Measurements from ENCODE around the gene TOR1A.

The TOR1A gene

GRCh38 chr9:129852579-129852978, 28.6 kb upstream of the TOR1A start:
- no peak for DNase-seq (ENCODE audit: low spot score)

GRCh38 chr9:129851821-129852220, 27.9 kb upstream of the TOR1A start:
- no peak for DNase-seq (ENCODE audit: low spot score)

DNA sequence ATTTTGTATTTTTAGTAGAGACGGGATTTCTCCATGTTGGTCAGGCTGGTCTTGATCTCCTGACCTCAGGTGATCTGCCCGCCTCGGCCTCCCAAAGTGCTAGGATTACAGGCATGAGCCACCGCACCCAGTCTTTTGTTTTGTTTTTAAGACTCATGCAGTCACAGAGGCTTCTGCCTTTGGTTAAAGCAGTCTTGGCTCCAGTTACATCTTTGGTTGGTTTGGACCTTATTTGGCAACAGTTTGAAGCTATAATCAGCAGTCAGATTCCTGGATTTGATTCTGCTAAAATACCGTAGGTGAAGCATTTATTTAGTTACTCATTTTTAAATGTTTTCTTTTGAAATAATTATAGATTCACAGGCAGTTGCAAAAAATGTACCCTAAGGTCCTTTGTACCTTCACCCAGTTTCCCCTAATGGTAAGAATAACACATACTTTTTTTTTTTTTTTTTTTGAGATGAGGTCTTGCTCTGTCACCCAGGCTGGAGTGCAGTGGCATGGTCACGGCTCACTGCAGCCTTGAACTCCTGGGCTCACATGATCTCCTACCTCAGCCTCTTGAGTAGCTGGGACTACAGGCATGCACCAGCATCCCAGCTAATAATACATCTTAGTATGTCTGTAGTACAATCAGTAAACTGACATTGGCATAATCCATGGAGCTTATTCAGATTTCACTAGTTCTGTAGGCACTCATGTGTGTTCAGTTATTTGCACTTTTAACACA, 27.1 kb upstream of the TOR1A start:
- DNase-seq (ENCODE audit: low spot score), result no peak

- no peak for DNase-seq (ENCODE audit: low spot score)
These were observed 26.0 kb upstream of the TOR1A start for GRCh38 chr9:129849901-129850300.

- DNase-seq (ENCODE audit: low spot score), result no peak
These were observed 24.9 kb upstream of the TOR1A start for GRCh38 chr9:129848712-129849441.

GRCh38 chr9:129845373-129845772, 21.4 kb upstream of the TOR1A start:
- no peak for DNase-seq (ENCODE audit: low spot score)

DNA sequence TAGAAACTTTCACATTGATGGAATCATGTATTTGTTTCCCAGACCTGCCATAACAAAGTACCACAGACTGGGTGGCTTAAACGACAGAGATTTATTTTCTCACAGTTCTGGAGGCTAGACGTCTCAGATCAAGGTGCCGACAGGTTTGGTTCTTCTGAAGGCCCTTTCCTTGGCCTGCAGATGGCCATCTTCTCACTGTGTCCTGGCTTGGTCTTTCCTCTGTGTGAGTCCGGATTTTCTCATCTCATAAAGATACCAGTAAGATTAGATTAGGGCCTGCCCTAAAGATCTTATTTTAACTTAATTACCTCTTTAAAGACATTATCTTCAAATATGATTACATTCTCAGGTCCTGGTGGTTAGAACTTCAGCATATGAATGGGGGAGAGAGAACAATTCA, 17.1 kb upstream of the TOR1A start:
- DNase-seq (ENCODE audit: low spot score), result no peak

DNA sequence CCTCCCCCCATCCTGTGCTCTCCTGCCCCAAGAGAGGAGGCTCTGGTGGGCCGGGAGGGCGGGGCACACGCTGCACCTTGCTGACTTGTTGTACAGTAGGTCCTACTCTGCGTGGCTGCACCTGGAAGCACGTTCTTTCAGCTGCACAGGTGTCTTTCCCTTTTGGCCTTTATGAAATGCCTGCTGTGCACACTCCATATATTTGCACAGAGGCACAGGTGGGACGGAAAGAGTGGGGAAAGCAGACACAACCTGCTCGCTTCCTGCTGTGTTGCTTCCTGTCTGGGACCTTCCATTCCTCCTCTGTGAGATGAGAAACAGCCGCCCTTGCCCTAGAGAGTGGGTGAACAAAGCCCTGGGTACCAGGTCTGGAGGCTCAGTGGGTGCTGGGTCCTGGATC, 16.1 kb upstream of the TOR1A start:
- DNase-seq (ENCODE audit: low spot score), result no peak

GRCh38 chr9:129839324-129840023, 15.5 kb upstream of the TOR1A start:
- no peak for DNase-seq (ENCODE audit: low spot score)

- DNase-seq (ENCODE audit: low spot score), result peak; percentile 82
These were observed 14.8 kb upstream of the TOR1A start for GRCh38 chr9:129838707-129839259.

DNA sequence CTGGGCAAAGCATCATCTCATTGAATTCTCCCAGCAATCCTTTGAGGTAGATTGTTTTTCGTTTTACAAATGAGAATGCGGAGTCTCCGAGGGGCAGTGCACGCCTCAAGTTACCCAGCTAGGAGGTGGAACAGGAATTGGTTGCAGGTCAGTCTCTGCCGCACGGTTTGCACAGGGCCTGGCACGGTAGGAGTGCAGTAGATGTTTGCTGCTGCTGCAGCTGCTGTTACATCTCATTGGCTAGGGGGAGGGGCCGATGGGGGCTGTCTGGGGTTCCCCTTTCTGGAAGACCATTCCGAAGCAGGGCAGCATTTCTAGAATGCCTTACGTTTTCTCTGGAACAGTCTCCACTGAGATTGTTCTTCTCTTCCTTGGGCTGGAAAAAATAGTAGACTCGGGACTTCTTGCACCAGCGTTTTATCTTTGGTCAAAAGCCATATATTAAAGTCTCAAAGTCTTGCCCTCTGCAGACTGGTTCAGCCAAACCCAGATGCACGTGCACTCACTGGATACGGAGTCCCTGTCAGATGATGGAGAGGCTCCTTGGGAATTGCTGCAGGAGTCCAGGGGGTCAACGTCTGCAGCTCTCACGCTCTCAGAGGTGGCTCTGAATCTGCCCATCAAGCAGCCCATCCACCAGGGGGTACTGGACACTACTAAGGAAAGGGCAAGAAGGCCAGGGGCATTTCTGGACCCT, 12.5 kb upstream of the TOR1A start:
- no peak for DNase-seq (ENCODE audit: low spot score)

DNA sequence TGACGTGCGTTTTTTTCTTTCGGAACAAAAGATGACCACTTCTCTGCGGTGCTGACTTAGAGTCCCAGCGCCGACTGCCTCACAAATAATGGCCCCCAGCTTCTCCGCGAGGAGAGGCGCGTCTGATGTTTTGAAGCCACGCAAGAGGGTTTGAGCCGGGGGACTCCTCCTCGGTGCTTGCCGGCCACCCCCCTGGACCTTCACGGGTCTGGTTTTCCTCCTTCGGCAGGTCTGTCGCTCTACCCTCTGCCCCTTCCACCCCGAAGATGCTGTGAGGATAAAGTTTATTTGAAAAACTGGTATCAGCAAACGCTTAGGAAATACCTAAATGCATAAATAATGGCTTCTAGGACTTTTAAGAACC, 11.9 kb upstream of the TOR1A start:
- no peak for DNase-seq (ENCODE audit: low spot score)

DNA sequence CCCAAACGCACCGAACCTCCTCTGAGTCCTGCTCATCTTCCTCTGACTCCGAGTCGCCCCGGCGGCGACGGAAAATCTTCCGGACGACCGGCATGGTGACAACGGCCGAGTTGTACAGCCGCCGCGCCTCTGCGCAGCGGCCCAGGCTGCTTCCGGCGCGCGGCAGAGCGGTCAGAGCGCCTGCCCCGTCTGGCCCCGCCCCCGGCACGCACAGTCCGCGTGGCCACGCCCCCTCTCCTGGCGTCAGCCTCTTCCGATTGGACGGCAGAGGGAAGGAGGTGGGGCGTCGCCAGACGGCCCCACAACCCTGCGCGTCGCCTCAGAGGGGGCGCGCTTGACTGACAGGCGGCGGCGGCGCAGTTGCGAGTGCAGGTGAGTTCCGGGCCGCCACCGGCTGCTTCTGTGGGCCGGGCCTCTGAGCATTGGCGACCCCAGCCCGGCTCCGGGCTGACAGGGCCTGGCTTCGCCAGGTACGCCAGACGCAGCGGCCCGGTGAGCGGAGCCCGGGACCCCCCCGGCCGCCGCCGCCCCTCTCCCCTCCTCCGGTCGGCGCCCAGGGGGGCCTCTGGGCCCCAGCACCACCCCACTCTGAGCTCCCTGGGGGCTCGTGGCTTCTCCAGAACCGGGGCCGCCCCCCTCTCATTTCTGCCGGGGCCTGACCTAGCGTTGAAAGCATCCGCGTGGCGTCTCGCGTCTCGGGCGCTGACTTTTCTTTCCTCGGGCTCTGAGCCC, 11.4 kb upstream of the TOR1A start, which contains the start of the genes C9orf78 and USP20:
Gene C9orf78, minus strand, starts transcription at position 148 of the 732 bp plus-strand sequence. Its CDS starts 54 bp downstream, at position 94.
Gene USP20, plus strand, starts transcription at position 331 of the 732 bp plus-strand sequence. CDS start 17,098 bp downstream, outside the sequence.
- DNase-seq (ENCODE audit: low spot score), result peak; percentile 100

DNA sequence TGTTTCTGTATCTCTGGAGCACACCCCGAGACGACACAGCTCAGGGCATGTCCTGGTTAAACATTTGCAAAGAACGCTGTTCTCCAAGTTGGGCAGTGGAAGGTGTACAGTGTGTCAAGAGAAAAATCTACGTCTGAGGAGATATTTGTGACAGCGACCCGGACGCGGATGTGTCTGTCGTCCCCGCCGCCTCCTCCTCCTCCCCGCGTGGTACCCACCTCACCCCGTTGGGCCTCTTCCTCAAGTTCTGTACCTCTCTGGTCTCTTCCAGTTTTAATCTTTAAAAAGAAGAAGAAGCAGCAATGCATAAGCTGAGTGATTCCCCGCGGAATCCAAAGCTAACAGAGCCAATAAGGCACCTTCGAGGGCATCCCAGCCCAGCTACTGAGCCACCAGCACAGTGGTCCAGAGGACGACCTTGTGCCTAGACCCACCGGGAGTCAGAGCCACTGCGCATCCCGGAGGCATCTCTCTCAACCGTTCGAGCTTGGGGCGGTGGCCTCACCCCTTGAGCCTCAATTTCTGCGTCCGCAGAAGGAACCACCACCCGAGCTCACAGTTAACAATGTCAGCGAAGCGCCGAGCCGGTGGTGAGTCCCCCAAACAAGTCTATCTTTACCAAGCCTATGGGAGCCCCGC, 10.7 kb upstream of the TOR1A start:
- DNase-seq (ENCODE audit: low spot score), result peak; percentile 41

DNA sequence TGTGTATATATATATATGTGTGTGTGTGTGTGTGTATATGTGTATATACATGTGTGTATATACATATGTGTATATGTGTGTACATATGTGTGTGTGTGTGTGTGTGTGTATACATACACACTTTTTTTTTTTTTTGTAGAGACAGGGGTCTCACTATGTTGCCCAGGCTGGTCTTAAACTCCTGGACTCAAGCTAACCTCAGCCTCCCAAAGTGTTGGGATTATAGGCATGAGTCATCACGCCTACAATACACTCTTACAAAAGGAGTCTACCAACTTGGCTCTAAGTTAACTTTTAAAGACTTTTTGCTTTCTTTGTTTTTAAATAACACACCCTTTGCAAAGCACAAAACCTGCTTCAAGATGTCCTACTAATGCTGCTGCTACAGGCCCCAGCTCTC, 9.0 kb upstream of the TOR1A start:
- no peak for DNase-seq (ENCODE audit: low spot score)

GRCh38 chr9:129828969-129829368, 5.0 kb upstream of the TOR1A start:
- DNase-seq (ENCODE audit: low spot score), result no peak

DNA sequence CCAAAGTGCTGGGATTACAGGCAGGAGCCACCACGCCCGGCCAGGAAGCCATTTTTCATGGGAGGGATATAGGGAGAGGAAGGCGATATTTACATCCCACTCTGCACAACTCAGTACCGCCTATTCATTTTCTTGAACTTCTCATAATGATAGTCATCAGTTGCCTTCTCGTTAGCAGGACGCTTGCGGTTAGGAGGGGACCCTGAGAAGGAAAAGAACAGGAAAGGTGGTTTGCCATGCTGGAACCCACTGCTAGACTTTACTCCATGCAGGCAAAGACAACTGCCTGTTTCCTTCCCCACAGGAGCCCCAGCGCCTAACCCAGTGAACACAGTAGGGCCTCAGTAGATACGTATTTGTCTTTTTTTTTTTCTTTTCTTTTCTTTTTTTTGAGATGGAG, 4.1 kb upstream of the TOR1A start:
- no peak for DNase-seq (ENCODE audit: low spot score)

GRCh38 chr9:129826759-129827158, 2.8 kb upstream of the TOR1A start:
- DNase-seq (ENCODE audit: low spot score), result no peak

DNA sequence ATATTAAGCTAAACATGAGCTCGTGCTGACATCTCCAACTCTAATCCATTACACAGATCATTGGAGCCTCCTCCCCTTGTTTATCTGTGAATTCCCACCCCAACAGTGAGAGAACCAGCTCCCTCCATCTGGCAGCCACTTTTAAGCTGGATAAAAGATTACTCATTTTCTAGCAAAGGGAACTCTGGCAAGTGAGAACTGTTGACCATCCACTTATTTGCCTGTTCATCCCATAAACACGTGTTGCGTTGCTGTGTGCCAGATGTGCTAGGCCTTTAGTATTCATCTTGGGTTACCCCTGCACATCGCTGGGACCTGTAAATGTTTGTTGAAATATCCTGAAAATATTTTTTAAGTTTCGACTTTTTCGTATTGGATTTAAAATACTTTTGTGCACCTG, 2.4 kb upstream of the TOR1A start:
- DNase-seq (ENCODE audit: low spot score), result no peak

- peak; percentile 34 for DNase-seq (ENCODE audit: low spot score)
These were observed 398 bp downstream of the TOR1A start for GRCh38 chr9:129823542-129823934.
